ENCODE data around the gene CCDC92B. TPM values are rescaled to one million over a fixed set of nuclear protein-coding genes. Genes with fewer than 3 reads are reported as not detected.

Gene CCDC92B
- total and polyA plus RNA-seq, 9 of the 15 experiments (the other 6 are each of a cell fraction or from before 2014, with no cell fraction given) = not detected

DNA sequence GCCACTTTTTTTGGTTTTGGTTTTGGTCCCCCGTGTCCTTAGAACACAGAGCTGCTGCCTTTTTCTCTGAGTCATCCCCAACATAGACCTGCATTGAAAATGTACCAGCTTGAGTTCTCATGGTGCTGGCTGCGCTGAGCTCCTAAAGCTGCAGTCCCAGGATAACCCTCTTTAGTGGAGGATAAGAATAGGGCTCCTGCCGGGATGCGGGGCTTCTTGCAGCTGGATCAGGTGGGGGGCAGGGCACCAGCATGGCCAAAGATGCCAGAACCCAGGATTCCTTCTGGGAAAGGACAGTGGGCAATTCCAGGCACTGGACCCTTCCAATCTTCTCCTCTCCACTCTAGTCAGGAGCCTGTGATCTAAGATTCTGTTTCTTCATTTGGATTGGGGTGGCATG lies 29.6 kb downstream of the CCDC92B start:
- CTCF ChIA-PET (ENCODE audit: low intra/inter-chr PET ratio) = no interaction called here
- Histone ChIP-seq H3K9ac (ENCODE audit: insufficient read depth in 1 of 2, low read depth in 2 of 2, low read length in 2 of 2) (0 out of 4 replicates have a peak overlapping the region, but pooled peaks of 1 of the 2 experiments have one; percentile 26), H3K27ac (ENCODE audit: extremely low read depth, low read depth, low read length) (no peak overlapping the region), H3K4me3 (no peak overlapping the region), H3K4me1 (replicated peaks in 1 of 2; ENCODE audit: control insufficient read depth in 2 of 2, insufficient read depth in 2 of 2, low read length in 2 of 2) (peaks cover 13 to 30% of the 10 kb centered on the region in 2 experiments; a peak in 4 of 5 replicates), H3K79me2 (ENCODE audit: control insufficient read depth, insufficient read depth, low read length) (no peaks in the 10 kb centered on the region), H2AFZ (ENCODE audit: low read depth, low read length) (no peak overlapping the region), H3K36me3 (ENCODE audit: control insufficient read depth, insufficient read depth, low read length) (no peaks in the 10 kb centered on the region), H3K4me2 (ENCODE audit: insufficient read depth, low read length) (no peak overlapping the region), H3K9me3 (replicated peaks; ENCODE audit: control insufficient read depth, insufficient read depth, low read depth, low read length) (no peaks in the 10 kb centered on the region), H4K20me1 (replicated peaks; ENCODE audit: control insufficient read depth, insufficient read depth, low read length) (no peaks in the 10 kb centered on the region), H3K9me1 (ENCODE audit: control insufficient read depth, insufficient read depth, low read length) (no peaks in the 10 kb centered on the region), H3K27me3 (ENCODE audit: control insufficient read depth in 2 of 2, insufficient read depth in 2 of 2, low read length in 2 of 2) (no peaks in the 10 kb centered on the region)
- ATAC-seq = no peak
- WGBS (ENCODE audit: insufficient coverage, low coverage, missing lambda C conversion rate) = 21% methylated on average over 4 of the region's 4 CpGs
- POLR2A ChIA-PET = interaction anchor here (0.7 kb wide), 1 partner anchor 1205 kb away, joined by 3 read pairs; no protein-coding TSS in a partner anchor
- BruUV-seq (replicated peaks) = no TSS peak
- FAIRE-seq = no peak
- no peak for DNase-seq (ENCODE audit: extremely low read depth in 1 of 4, low spot score in 3 of 4)
- TF ChIP-seq ZNF583 (CRISPR knock-in tag; IDR thresholded peaks at IDR 0.05) (no peak), DIDO1 (tag; IDR thresholded peaks at IDR 0.05; ENCODE audit: low read depth) (no peak), RBM34 (IDR thresholded peaks at IDR 0.05; ENCODE audit: borderline replicate concordance, insufficient read depth, low read length) (no peak), SMC3 (conservative IDR thresholded peaks at IDR 0.05; ENCODE audit: insufficient read depth, low read depth, low read length) (no peak), EHMT2 (IDR thresholded peaks at IDR 0.05) (no peak), EGR1 (conservative IDR thresholded peaks at IDR 0.05) (no peak), NFE2 (IDR thresholded peaks at IDR 0.05; ENCODE audit: low read depth) (no peak), CAMTA2 (CRISPR knock-in tag; conservative IDR thresholded peaks at IDR 0.05) (no peak), KAT7 (CRISPR knock-in tag; IDR thresholded peaks at IDR 0.05; ENCODE audit: borderline replicate concordance) (no peak), MCM7 (IDR thresholded peaks at IDR 0.05) (no peak), RBM25 (IDR thresholded peaks at IDR 0.05; ENCODE audit: low read depth, low read length, severe bottlenecking) (no peak), PML (IDR thresholded peaks at IDR 0.05; ENCODE audit: low read length) (no peak), HSF4 (CRISPR knock-in tag; IDR thresholded peaks at IDR 0.05; ENCODE audit: borderline replicate concordance) (no peak), NFIX (CRISPR knock-in tag; IDR thresholded peaks at IDR 0.05; ENCODE audit: low read depth) (no peak), HMG20A (CRISPR knock-in tag; conservative IDR thresholded peaks at IDR 0.05) (no peak), HDAC8 (tag; IDR thresholded peaks at IDR 0.05) (no peak), KAT2B (IDR thresholded peaks at IDR 0.05; ENCODE audit: low read depth, low read length) (no peak), SMARCC2 (IDR thresholded peaks at IDR 0.05; ENCODE audit: low read depth) (no peak)
- TF ChIP-seq, protein P1, sequence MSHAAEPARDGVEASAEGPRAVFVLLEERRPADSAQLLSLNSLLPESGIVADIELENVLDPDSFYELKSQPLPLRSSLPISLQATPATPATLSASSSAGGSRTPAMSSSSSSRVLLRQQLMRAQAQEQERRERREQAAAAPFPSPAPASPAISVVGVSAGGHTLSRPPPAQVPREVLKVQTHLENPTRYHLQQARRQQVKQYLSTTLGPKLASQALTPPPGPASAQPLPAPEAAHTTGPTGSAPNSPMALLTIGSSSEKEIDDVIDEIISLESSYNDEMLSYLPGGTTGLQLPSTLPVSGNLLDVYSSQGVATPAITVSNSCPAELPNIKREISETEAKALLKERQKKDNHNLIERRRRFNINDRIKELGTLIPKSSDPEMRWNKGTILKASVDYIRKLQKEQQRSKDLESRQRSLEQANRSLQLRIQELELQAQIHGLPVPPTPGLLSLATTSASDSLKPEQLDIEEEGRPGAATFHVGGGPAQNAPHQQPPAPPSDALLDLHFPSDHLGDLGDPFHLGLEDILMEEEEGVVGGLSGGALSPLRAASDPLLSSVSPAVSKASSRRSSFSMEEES (CRISPR knock-in tag; IDR thresholded peaks at IDR 0.05) = no peak
- TF ChIP-seq, protein P2, sequence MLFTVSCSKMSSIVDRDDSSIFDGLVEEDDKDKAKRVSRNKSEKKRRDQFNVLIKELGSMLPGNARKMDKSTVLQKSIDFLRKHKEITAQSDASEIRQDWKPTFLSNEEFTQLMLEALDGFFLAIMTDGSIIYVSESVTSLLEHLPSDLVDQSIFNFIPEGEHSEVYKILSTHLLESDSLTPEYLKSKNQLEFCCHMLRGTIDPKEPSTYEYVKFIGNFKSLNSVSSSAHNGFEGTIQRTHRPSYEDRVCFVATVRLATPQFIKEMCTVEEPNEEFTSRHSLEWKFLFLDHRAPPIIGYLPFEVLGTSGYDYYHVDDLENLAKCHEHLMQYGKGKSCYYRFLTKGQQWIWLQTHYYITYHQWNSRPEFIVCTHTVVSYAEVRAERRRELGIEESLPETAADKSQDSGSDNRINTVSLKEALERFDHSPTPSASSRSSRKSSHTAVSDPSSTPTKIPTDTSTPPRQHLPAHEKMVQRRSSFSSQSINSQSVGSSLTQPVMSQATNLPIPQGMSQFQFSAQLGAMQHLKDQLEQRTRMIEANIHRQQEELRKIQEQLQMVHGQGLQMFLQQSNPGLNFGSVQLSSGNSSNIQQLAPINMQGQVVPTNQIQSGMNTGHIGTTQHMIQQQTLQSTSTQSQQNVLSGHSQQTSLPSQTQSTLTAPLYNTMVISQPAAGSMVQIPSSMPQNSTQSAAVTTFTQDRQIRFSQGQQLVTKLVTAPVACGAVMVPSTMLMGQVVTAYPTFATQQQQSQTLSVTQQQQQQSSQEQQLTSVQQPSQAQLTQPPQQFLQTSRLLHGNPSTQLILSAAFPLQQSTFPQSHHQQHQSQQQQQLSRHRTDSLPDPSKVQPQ (CRISPR knock-in tag; IDR thresholded peaks at IDR 0.05; ENCODE audit: borderline replicate concordance) = no peak
- in situ Hi-C loops (cut with MboI) = no loop called here
- intact Hi-C loops (cut with micrococcal nuclease) = no loop called here
